ENCODE data around the gene ARID1B.

- TF ChIP-seq CTCF (IDR thresholded peaks at IDR 0.05), result no peak
- TF ChIP-seq EZH2 (IDR thresholded peaks at IDR 0.05; ENCODE audit: borderline replicate concordance, insufficient read depth, low read depth, low read length, poor library complexity, severe bottlenecking), result no peak
Observed at GRCh38 chr6:156787569-156788492, 10.7 kb downstream of the ARID1B start.
